OCI-M1 (cell line): ENCODE data around the gene C19orf25.
"Not testable (repeated sequence)": the region's sequence is repeated elsewhere in the genome, so short reads cannot be mapped to it uniquely, and the experiment has no call there.

Experiments
- DNase-seq: peaks from one replicate; lab custom pipeline; 2025; lab: John Stamatoyannopoulos, UW

Gene C19orf25

DNA sequence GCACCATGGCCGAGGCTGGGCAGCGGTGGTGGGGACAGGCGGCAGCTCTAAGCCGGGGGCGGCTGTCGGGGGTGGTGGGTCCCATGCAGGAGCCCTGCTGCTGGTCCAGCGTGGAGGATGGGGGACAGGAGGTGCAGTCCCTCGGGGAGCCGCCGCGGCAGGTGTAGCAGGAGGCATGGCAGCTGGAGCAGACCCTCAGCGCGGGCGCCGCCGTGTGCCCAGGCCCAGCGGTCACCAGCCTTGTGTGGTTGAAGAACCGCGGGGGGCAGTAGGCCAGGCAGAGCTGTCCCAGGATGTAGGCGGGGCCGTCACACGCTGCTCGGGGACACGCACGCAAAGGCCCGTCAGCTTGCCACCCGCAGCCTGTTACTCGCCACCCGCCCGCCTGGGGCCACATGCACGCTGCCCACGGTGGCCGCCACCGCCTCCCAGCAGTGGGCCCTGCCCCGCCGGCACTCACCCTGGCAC is 2.9 kb upstream of the C19orf25 start:
- no peak for DNase-seq

DNA sequence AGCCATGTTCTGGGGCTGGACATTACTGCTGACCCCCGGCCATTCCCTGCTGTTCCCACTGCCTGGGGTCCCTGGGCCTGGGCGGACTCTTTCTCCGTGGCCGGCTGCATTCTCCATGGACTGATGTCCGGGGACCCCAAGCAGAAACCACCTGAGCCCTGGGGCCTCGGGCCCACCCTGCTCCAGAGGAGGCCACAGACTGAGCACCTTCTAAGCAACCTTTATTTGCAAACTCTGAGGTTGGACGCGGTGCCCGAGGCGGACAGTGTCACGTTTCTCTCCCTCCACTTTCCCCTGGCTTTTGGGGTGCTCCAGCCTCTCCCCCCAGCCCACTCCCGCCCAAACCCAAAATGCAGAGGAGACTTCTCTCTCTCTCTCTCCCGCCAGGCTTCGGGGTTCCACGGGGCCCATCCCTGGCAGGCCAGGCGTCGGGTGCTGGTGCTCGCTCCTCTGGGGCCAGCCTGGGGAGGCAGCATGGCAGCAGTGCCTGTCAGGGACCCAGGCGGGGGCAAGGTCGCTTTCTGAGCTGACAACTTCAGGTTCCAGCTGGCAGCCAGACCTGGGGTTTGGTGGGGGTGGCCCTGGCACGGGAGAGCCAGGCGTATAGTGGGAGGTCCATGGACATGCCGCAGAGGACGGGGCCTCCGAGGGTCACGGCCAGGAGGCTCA is 2.3 kb upstream of the C19orf25 start:
- DNase-seq: no peak

DNA sequence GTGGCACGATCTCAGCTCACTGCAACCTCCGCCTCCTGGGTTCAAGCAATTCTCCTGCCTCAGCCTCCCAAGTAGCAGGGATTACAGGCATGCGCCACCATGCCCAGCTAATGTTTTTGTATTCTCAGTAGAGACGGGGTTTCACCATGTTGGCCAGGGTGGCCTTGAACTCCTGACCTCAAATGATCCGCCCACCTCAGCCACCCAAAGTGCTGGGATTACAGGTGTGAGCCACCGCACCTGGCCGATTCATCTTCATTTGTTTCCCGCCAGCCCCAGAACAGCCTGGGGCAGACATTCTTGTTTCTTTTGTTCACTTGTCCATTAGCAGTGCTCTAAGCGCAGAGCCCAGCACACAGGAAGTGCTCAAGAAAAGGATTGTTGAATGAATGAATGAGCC is 2.0 kb downstream of the C19orf25 start:
- not testable (repeated sequence) for DNase-seq

DNA sequence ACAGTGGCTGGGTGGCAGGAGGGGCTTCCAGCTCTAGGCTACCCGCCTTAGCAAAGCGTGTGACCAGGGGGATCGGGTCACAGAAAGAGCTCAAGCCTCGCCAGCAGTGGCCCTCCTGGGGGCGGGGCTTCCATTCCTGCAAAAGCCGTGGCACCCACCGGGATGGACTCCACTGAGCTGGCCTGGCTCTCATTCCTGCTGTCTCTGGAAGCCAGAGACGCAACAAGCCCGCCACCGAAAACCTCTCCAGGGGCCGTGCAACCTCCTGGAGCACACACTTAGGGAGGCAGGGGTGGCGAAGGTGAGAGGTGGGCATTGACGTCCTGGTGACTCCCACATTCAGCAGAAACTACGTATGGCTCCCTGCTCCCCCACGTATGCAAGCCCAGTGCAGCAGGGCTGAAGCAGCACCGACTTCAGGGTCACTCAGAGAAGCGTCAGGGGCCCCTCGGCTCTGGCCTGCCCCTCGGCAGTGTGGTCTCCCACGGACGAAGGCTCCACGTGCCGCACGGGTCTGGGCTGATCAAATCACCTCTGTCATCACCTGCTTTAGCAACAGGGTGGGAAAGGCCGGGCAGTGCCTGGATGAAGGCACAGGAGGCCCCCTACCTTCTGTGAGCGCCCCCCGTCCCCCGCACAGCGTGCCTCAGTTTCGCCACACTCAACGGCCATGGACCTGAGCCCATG is 3.1 kb downstream of the C19orf25 start:
- DNase-seq: no peak

DNA sequence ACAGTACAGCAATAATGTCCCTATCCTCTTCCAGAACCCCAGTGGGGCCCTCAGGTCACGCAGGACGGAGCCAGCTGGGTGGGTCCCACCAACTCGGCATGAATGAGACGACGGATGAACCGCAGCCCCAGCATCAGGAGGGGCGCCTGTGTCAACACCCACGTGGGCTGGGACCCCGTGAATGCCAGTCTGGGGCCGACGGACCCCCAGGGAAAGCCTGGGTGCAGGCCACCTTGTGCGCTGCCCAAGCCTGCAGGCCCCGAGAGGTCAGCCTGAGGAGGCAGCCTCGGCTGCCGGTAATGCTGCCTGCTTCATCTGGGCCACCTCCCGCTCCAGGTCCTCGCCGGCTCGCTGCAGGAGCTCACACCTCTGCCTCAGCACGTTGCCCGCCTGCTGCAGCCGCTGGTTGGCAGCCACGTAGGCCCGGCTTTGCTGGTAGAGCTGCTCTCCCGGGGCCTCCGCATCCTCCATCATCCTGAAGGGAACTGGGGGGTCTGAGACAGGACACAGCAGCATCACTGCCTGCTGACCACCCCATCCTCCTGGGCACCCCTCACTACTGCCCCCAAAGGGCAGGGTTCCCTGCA is 4.2 kb downstream of the C19orf25 start:
- no peak for DNase-seq

DNA sequence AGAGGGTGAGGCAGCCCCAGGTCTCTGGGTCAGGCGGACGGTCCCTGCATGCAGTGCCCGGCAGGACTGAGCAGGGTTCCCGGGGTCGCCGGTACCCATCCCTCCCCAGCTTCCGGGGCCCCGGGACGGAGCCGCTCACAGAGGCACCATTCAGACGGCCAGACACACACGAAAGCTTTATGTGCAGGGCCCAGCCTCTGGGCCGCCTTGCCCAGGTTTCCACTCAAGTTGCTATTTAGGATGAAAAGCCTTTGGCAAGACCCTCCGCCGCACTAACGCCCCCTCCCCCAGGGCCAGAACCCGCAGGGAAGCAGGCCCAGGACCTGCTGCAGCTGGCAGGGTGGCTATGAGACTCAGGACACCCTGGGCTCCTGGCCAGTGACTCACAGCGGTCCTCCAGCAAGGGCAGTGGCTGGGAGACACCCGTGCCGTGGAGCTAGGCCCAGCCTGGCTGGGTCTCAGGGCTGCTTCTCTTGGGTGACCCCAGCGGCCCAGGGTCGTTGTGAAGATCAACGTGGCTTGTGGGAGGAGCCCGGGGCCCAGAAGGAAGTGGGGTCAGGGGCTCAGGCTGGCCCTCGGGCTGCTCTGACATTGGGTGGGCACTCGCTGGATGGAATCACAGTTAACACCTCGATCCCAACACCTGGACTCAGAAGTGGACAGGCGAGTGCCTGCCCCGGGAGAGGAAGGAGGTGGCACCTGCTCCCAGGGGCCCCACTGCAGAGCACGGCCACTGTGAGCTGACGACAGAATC is 4.8 kb downstream of the C19orf25 start:
- DNase-seq: no peak

DNA sequence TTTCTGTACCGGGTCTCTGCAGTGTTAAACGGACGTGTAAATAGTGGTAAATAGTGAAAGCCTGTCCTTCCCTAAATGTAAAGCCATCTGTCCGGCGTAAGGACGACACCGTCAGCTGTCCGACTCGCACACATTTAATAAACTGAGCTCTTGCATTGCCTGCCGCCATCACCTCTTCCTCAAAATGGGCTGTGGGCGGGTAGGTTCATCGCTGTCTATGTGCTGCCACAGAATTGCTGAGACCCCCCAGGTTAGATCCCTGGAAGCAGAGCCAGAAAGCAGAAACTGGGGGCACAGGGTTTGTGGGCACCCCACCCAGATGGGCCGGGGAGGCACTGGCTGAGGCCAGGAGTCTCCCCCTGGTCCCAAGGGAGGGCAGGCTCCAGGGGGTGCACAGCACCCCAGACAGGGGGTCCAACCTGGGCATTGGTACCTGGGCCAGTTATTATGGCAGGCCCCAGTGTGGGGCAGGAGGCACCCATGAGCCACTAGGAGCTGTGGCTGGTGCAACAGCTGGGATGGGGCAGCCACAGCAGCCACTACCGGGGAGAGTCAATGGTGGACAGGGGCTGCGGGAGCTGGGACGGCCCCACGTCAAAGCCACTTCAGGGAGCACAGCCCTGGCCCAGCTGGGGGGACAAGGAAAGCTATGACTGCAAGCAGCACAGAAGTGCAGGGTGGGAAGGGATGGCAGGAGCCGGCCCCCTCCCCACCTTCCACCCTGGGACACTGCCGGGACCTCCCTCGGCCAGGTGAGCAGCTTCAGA is 5.7 kb downstream of the C19orf25 start:
- DNase-seq: no peak

DNA sequence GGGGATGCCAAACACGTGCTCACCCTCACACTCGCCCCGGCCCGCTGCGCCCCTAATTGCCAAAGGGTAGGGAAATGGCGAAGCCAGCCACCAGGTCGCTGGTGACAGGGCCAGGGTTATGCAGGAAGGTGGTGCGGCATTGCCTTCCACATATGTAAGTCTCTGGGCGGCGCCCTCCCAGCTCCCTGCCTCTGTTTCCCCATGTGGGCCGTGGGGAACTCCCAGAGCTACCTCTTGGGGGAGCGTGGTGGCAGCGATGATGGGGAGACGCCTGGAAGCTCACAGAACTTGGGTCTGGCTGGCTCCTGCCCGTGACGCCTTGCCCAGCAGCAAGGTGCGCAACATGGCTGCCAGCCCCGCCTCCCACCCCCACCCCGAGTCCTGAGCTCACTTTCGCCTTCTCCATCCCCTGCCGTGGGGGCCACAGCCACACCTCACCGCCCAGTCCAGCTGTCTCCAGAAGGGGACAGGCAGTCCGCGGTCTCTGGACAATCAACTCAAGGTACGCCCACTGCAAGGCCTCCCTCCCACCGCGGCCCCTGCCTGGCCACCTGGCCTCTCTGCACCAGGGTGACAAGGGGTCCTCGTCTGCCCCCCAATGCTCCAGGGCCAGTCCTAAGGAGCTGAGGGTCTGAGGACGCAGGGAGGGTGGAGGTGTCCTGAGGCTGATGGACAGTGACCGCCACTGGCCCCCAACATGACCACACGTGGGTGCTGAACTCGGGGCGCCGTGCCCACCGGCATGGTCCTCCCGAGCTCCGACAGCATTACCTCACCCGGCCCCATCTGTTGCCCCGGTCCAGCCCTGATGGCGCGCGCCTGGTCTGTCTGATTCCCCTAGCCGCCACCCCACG is 6.6 kb downstream of the C19orf25 start:
- no peak for DNase-seq

DNA sequence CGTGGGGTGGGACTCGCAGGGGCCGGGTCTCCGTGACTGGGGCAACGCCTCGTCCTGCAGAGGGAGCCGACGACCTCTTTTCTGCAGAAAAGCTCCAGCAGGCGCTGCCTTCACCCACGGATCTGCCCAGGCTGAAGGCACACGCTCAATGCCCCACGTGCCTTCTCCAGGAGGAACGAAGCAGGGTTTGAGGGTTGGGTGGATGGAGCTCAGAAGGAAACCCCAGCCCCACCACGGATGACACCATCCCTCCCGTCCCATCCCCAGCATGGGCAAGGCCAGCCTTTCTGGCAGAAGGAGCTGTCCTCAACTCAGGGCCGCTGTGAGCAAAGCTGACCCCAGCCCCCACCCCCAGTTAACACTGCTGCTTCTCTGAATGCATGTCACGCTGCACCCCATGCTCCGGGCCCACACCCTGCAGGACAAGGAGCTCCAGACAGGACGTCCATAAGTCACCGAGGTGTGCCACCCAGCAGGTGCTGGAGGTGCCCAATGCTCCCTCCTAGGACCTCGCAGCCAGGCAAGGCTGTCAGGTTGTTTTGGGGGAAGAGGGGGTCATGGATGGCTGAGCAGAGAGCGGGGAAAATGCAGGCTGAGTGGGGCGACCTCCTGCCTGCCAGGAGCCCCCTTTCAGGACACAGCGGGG is 7.4 kb downstream of the C19orf25 start:
- no peak for DNase-seq

DNA sequence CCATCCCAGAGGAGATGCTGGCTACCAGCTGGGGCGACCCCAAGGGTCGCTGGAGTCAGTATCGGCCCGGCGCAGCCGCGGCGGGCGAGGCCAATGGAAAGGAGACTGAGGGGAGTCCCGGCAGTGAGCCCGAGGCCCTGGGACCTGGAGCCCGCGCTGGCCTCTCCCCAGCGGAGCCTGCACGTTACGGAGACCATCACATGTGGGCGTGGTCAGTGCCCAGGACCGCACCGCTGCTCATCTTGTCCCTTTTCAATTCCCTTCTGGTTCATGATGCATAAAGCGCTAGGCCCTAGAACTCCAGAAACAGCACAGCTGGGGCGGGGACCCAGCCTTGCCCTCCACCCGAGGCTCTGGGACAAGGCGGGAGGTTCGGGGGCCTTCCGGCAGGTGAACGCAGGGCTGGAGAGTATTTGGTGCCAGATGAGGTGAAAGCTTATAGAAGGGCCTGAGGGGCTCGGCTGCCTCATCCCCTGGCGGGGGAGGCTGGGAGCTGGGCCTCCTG is 8.0 kb downstream of the C19orf25 start:
- DNase-seq: no peak

DNA sequence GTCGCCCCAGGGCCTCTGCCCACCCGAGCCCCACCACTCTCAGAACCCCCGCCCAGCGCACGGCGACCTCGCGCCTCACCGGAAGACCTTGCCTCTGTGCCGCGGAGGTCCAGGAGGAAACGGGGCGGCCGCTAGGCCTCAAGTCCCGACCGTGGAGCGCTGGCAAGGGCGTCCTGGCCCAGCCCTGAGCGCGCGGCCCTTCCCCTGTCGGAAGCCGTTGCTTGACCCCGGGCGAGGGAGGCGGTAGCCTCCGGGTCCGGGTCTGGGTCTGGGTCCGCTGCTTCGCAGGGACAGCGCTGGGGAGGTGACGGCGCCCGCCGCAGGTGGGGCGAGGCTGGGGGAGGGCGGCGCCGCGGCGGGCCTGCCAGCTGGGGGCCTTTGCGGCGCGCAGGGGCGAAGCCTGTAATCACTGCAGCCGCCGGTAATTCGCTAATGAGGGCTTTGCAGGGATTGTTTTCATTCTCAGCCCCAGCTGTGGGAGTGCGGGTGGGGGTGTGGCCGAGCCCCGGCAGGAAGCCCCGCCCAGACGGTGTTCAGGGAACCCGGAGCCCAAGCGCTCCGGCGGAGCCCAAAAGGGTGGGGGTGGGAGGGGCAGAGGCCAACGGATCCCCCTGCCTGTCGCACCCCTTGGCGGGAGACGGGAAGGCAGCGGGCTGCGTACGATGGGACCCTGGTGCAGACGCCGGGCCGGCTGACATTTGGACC is 8.6 kb downstream of the C19orf25 start:
- no peak for DNase-seq

DNA sequence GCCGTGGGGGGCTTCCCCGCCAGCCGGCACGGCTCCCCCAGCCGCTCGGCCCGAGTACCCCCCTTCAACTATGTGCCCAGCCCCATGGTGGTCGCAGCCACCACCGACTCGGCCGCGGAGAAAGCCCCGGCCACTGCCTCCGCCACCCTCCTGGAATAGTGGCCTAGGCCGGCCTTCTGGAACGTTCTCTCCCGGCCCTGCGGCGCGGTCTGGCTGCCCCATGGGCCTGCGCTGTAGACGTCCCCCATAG is 9.0 kb downstream of the C19orf25 start:
- no peak for DNase-seq

DNA sequence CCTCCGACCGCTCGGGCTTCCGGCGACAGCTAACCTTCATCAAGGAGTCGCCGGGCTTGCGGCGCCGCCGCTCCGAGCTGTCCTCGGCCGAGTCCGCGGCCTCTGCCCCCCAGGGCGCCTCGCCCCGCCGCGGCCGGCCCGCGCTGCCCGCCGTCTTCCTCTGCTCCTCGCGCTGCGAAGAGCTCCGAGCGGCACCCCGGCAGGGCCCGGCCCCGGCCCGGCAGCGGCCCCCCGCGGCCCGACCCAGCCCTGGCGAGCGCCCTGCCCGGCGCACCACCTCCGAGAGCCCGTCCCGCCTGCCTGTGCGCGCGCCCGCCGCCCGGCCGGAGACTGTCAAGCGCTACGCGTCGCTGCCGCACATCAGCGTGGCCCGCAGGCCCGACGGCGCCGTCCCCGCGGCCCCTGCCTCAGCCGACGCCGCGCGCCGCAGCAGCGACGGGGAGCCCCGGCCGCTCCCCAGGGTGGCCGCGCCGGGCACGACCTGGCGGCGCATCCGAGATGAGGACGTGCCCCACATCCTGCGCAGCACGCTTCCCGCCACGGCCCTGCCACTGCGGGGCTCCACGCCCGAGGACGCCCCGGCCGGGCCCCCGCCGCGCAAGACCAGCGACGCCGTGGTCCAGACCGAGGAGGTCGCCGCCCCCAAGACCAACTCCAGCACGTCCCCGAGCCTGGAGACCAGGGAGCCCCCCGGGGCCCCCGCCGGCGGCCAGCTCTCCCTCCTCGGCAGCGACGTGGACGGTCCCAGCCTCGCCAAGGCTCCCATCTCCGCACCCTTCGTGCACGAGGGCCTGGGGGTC is 9.6 kb downstream of the C19orf25 start:
- no peak for DNase-seq

DNA sequence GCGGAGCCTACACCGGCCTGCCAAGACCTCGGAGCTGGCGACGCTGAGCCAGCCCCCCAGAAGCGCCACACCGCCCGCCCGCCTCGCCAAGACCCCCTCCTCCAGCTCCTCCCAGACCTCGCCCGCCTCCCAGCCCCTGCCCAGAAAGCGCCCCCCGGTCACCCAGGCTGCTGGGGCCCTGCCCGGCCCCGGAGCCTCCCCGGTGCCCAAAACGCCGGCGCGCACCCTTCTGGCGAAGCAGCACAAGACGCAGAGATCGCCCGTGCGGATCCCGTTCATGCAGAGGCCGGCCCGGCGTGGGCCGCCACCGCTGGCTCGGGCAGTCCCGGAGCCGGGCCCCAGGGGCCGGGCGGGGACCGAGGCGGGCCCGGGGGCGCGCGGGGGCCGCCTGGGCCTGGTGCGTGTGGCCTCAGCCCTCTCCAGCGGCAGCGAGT is 10.2 kb downstream of the C19orf25 start:
- no peak for DNase-seq

DNA sequence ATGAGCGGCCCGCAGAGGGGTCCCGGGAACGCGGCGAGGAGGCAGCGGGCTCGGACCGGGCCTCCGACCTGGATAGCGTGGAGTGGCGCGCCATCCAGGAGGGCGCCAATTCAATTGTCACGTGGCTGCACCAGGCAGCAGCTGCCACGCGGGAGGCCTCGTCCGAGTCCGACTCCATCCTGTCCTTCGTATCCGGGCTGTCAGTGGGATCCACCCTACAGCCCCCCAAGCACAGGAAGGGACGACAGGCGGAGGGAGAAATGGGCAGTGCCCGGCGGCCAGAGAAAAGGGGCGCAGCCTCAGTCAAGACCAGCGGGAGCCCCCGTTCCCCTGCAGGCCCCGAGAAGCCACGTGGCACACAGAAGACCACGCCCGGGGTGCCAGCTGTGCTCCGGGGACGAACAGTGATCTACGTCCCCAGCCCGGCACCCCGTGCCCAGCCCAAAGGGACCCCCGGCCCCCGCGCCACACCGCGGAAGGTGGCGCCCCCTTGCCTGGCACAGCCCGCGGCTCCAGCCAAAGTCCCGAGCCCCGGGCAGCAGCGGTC is 10.7 kb downstream of the C19orf25 start:
- no peak for DNase-seq

DNA sequence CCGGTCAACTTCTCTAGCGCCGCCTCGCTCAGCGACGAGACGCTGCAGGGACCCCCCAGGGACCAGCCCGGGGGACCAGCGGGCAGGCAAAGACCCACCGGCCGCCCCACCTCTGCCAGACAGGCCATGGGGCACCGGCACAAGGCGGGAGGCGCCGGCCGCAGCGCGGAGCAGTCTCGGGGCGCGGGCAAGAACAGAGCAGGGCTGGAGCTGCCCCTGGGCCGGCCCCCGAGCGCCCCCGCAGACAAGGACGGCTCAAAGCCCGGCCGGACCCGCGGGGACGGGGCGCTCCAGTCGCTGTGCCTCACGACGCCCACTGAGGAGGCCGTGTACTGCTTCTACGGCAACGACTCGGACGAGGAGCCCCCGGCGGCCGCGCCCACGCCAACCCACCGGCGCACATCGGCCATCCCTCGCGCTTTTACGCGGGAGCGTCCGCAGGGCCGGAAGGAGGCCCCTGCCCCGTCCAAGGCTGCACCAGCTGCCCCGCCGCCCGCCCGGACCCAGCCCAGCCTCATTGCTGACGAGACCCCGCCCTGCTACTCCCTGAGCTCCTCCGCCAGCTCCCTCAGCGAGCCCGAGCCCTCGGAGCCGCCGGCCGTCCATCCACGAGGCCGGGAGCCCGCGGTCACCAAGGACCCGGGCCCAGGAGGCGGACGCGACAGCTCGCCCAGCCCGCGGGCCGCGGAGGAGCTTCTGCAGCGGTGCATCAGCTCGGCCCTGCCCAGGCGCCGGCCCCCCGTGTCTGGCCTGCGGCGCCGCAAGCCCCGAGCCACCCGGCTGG is 11.3 kb downstream of the C19orf25 start:
- DNase-seq: no peak

DNA sequence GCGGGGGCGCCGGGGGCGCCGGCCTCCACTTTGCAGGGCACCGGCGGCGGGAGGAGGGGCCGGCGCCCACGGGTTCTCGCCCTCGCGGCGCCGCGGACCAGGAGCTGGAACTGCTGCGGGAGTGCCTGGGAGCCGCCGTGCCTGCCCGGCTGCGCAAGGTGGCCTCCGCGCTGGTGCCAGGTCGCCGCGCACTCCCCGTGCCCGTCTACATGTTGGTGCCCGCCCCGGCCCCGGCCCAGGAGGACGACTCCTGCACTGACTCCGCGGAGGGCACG is 11.9 kb downstream of the C19orf25 start:
- DNase-seq: no peak
